Peyer's patch (tissue), 4 donors: ENCODE data around the gene MTM1.

Experiments used
- POLR2A ChIP-seq, 2 donors: fragments of 450-650 bp; IDR thresholded peaks; one replicate each; pipeline ENCODE4 v1.5.1; 2017; ENCODE audit warnings: antibody characterized with exemption in 2 of 2, mild to moderate bottlenecking in 2 of 2, moderate library complexity in 2 of 2
- TF ChIP-seq, protein P1 (sequence below), 6 experiments: fragments of 450-650 bp in 4 of 6; fragments of 200-600 bp in 2 of 6; sonication (generic) in 1 of 6; IDR thresholded peaks; one replicate each; pipeline ENCODE4 v1.5.1; 2017 to 2019; ENCODE audit warnings: antibody characterized with exemption in 6 of 6, mild to moderate bottlenecking in 3 of 6, moderate library complexity in 1 of 6

DNA sequence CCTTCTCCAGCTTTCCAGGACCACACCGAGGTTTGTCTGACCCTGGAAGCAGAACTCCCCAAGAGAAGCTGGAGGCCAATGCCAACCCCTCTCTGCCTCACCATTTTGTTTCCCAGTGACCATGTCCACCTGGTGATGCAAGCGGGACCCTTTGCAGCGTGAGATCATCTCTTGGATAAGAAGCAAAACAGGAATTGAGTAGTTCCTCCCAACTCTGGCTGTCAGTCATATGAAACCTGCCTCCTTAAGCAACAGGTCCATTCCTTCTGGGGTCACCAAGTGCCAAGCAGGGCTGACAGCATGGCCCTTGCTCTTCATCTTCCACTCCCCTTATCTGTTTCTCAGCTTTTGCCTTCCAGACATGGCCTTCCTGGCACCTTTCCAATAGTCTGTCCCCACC, 41.3 kb upstream of the MTM1 start:
- TF ChIP-seq, protein P1, sequence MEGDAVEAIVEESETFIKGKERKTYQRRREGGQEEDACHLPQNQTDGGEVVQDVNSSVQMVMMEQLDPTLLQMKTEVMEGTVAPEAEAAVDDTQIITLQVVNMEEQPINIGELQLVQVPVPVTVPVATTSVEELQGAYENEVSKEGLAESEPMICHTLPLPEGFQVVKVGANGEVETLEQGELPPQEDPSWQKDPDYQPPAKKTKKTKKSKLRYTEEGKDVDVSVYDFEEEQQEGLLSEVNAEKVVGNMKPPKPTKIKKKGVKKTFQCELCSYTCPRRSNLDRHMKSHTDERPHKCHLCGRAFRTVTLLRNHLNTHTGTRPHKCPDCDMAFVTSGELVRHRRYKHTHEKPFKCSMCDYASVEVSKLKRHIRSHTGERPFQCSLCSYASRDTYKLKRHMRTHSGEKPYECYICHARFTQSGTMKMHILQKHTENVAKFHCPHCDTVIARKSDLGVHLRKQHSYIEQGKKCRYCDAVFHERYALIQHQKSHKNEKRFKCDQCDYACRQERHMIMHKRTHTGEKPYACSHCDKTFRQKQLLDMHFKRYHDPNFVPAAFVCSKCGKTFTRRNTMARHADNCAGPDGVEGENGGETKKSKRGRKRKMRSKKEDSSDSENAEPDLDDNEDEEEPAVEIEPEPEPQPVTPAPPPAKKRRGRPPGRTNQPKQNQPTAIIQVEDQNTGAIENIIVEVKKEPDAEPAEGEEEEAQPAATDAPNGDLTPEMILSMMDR (IDR thresholded peaks at IDR 0.05), result no peak
- TF ChIP-seq POLR2A (IDR thresholded peaks at IDR 0.05), result no peak
